Prostate gland (tissue), 2 donors: ENCODE data around the gene CBFA2T3. TPM values are rescaled to one million over a fixed set of nuclear protein-coding genes. Genes with fewer than 3 reads are reported as not detected.

Source experiments
- DNase-seq: peaks from one replicate; pipeline ENCODE4 v3.0.0-alpha.2; 2019; ENCODE audit warnings: low spot score
- H3K27ac ChIP-seq, 2 donors: fragments of 200-600 bp; sonication (generic); 2 replicates each; pipeline ENCODE4 v1.5.1; 2017 to 2019
- H3K27me3 ChIP-seq: fragments of 200-600 bp; sonication (generic); replicated peaks from 2 replicates; pipeline ENCODE4 v1.5.1; 2019; ENCODE audit not compliant: insufficient read depth
- H3K36me3 ChIP-seq, 2 donors: fragments of 200-600 bp; sonication (generic); 1 replicate in 1 of 2; 2 replicates in 1 of 2; pipeline versions ENCODE4 v1.5.1 to v1.8.1; 2017 to 2019
- H3K4me1 ChIP-seq: fragments of 200-600 bp; sonication (generic); replicated peaks from 2 replicates; pipeline ENCODE4 v1.5.1; 2019
- H3K4me3 ChIP-seq, 2 donors: fragments of 200-600 bp; sonication (generic); 2 replicates each; pipeline ENCODE4 v1.5.1; 2017 to 2019
- H3K9me3 ChIP-seq: fragments of 200-600 bp; sonication (generic); 2 replicates; pipeline ENCODE4 v1.5.1; 2017
- CTCF ChIP-seq, 4 experiments: fragments of 200-600 bp in 2 of 4; fragments of 450-650 bp in 2 of 4; sonication (generic) in 2 of 4; IDR thresholded peaks; 1 replicate in 3 of 4; 2 replicates in 1 of 4; pipeline ENCODE4 v1.5.1; 2016 to 2019; ENCODE audit warnings: antibody characterized with exemption in 4 of 4, mild to moderate bottlenecking in 2 of 4, moderate library complexity in 2 of 4
- POLR2A ChIP-seq: fragments of 450-650 bp; IDR thresholded peaks from one replicate; pipeline ENCODE4 v1.6.1; 2016; ENCODE audit warnings: antibody characterized with exemption, mild to moderate bottlenecking
- POLR2AphosphoS5 ChIP-seq: sonication (generic); formaldehyde crosslinking; IDR thresholded peaks from one replicate; pipeline ENCODE4 v1.6.1; 2017; ENCODE audit warnings: antibody characterized with exemption
- WGBS: methylation state at CpG from one replicate; pipeline ENCODE4 v1.1.5; 2018; 5-methylcytosine and 5-hydroxymethylcytosine counted together
- intact Hi-C: fragments of 100-400 bp; cut with DNase I; formaldehyde crosslinking; loops from one replicate; pipeline ENCODE4 v1.14.2; 2022
- total RNA-seq, 2 donors: library from RNA; depleted of rRNA; stranded (reverse); fragments of >200 nt; gene quantifications; one replicate each; pipeline ENCODE4 v1.1.0, GENCODE V29; 2016

Gene CBFA2T3
- total RNA-seq, 2 donors from 2014 or later, result 4.5 to 8.7 TPM

GRCh38 chr16:88956546-88957432 lies 20.2 kb downstream of the CBFA2T3 start:
- 74% methylated on average over 30 of the region's 33 CpGs for WGBS
- Histone ChIP-seq H3K36me3 (no peaks in the 10 kb centered on the region), H3K4me1 (no peaks in the 10 kb centered on the region), H3K9me3 (no peaks in the 10 kb centered on the region), H3K27me3 (no peaks in the 10 kb centered on the region), H3K27ac (no peak overlapping the region), H3K4me3 (no peak overlapping the region)
- intact Hi-C loops, result no loop called here
- no peak for TF ChIP-seq POLR2A
- TF ChIP-seq CTCF (IDR thresholded peaks at IDR 0.05), result no peak
- no peak for TF ChIP-seq POLR2AphosphoS5
- no peak for DNase-seq

GRCh38 chr16:88955906-88956305 lies 21.1 kb downstream of the CBFA2T3 start:
- Histone ChIP-seq H3K36me3 (no peaks in the 10 kb centered on the region), H3K4me1 (no peaks in the 10 kb centered on the region), H3K4me3 (no peak overlapping the region), H3K27ac (no peak overlapping the region), H3K27me3 (no peaks in the 10 kb centered on the region), H3K9me3 (no peaks in the 10 kb centered on the region)
- WGBS, result 83% methylated on average over 12 of the region's 14 CpGs
- TF ChIP-seq POLR2A, result no peak
- no peak for TF ChIP-seq POLR2AphosphoS5
- TF ChIP-seq CTCF (IDR thresholded peaks at IDR 0.05), result no peak
- DNase-seq, result no peak
- intact Hi-C loops, result no loop called here

- Histone ChIP-seq H3K9me3 (no peaks in the 10 kb centered on the region), H3K36me3 (no peaks in the 10 kb centered on the region), H3K4me3 (no peak overlapping the region), H3K27ac (no peak overlapping the region), H3K27me3 (no peaks in the 10 kb centered on the region), H3K4me1 (no peaks in the 10 kb centered on the region)
- 52% methylated on average over 24 of the region's 28 CpGs for WGBS
- TF ChIP-seq POLR2A, result no peak
- TF ChIP-seq POLR2AphosphoS5, result no peak
- no peak for TF ChIP-seq CTCF (IDR thresholded peaks at IDR 0.05)
- intact Hi-C loops, result no loop called here
- DNase-seq, result no peak
These were observed 23.9 kb downstream of the CBFA2T3 start for GRCh38 chr16:88953003-88953690.

- Histone ChIP-seq H3K27me3 (no peaks in the 10 kb centered on the region), H3K27ac (no peak overlapping the region), H3K9me3 (no peaks in the 10 kb centered on the region), H3K4me1 (no peaks in the 10 kb centered on the region), H3K4me3 (no peak overlapping the region), H3K36me3 (no peaks in the 10 kb centered on the region)
- no peak for DNase-seq
- 66% methylated on average over 11 of the region's 11 CpGs for WGBS
- intact Hi-C loops, result no loop called here
- TF ChIP-seq POLR2AphosphoS5 (no peak), POLR2A (no peak), CTCF (IDR thresholded peaks at IDR 0.05) (no peak)
These were observed 25.0 kb downstream of the CBFA2T3 start for GRCh38 chr16:88951989-88952388.
